GM19238 (cell line): ENCODE measurements around the gene SPATA45.

Experiments
- DNase-seq: peaks from one replicate; pipeline ENCODE4 v3.0.0; 2011; ENCODE audit warnings: low spot score; ENCODE audit not compliant: insufficient read length

SPATA45 gene

DNA sequence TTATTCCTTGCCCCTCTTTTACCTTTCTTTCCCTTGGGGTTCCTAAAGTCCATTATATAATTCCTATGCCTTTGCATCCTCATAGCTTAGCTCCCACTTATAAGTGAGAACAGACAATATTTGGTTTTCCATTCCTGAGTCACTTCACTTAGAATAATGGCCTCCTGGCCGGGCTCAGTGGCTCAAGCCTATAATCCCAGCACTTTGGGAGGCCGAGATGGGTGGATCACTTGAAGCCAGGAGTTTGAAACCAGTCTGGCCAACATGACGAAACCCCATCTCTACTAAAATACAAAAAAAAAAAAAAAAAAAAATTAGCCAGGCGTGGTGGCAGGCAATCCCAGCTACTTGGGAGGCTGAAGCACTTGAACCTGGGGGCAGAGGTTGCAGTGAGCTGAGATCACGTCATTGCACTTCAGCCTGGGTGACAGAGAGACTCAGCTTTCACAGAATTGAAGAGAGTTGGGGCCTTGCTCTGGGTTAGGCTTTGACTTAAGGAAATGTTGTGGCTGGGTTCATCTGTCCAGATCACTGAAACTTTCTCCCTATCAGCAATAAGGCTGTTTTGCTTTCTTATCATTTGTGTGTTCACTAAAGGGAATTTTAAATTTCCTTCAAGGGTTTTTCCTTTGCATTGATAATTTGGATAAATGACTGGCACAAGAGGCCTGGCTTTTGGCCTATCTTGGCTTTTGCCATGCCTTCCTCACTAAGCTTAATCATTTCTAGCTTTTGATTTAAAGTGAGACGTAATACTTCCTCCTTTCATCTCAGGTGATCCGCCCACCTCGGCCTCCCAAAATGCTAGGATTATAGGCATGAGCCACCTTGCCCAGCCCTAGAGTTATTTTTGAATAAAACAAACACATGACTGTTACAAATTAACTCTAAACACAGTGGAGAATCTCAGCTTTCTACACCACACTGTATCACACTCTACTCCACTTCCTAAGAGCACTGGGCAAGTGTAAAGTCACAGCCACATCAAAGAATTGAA, 13.9 kb downstream of the SPATA45 start:
- DNase-seq: peak; percentile 11

DNA sequence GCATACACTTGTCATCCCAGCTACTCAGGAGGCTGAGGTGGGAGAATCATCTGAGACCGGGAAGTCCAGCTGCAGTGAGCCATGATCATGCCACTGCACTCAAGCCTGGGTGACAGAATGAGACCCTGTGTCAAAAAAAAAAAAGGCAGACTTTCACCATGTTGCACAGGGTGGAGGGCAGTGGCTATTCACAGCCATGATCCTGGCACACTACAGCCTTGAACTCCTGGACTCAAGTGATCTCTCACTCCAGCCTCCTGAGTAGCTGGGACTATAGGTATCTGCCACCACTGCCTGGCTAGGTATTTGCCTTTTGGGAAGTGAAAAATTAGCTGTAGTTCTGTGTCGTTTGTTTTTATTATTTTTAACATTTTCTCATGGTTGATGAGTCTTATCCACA, 19.1 kb downstream of the SPATA45 start:
- DNase-seq: no peak

DNA sequence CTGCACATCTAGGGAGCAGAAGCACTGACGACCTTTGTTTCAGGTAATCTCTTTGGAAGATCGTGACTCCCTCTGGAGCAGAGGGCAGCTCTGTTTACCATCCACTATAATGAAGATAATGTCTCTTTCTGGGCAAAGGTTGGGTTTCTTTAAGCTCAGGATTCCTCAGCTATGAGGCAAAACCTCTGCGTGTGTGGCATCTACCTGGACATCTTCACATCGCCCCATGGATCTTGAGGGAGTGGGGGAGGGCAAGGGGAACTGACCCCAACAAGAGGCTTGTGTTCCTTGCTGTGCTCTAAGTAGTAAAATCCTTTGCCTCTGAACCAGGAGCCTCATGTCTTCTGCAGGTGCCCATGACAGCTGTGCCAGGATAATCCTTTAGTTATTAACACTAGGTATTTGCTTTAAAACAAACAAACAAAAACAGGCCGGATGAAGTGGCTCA, 19.6 kb downstream of the SPATA45 start:
- no peak for DNase-seq

DNA sequence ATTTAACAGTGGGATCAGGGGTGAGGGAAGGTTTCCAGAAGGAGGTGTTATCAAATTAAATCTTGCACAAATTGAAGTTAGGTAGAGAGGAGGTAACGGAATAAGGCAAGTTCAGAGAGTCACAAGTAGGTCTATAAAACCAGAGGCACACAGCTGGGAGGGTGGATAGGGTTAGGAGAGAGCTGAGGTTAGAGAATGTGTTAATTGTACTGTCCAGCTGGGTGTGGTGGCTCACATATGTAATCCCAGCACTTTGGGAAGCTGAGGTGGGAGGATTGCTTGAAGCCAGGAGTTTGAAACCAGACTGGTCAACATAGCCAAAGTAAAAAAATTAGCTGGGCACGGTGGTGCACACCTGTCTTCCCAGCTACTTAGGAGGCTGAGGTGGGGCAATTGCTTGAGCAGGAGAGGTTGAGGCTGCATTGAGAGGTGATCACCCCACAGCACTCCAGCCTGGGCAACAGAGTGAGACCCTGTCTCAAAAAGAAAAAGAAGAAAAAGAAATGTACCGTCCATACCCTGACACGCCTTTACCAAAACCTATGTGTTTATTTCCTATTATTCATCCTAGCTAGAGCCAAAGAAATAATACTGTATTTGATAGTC, 20.2 kb downstream of the SPATA45 start:
- no peak for DNase-seq

DNA sequence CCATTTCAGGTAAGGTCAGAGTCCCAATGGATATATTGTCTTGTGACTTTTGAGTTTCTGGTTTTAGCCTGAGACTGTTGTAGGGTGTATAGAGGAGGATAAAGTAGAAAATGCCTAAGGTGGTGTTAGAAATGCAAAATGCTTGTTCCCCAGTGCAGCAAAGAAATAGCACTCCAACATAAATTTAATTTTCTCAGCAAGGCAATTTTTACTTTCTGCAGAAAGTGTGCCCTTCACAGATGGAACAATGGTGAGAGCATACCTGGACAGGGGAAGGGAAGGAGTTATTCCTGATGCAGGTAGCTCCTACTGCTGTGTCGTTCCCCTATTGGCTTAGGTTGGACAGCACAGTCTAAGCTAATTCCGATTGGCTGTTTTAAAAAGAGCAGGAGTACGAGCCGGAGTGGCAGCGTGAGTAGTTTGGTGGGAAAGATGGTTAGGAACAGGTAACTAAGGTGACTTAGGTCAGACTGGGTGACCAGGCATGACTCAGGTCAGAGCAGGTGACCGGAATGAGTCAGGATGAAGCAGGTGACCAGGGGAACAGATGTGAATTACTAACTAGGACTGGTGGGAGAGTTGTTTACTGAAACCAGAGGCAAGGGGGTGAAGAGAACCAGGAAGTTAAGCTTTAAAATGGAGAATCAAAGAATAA, 21.5 kb downstream of the SPATA45 start:
- no peak for DNase-seq

DNA sequence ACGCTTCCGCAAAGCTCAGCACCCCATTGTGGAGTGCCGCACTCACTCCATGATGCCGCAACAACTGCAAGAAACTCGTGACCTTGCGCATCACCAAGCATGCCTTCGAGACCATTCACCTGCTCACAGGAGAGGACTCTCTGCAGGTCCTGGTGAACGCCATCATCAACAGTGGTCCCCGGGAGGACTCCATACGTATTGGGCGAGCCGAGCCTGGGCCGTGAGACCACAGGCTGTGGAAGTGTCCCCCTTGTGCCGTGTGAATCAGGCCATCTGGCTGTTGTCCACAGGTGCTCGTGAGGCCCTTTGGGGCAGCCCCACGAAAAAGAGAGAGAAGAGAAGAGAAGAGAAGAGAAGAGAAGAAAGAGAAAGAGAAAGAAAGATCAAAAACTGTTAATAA, 23.2 kb downstream of the SPATA45 start:
- DNase-seq: no peak

DNA sequence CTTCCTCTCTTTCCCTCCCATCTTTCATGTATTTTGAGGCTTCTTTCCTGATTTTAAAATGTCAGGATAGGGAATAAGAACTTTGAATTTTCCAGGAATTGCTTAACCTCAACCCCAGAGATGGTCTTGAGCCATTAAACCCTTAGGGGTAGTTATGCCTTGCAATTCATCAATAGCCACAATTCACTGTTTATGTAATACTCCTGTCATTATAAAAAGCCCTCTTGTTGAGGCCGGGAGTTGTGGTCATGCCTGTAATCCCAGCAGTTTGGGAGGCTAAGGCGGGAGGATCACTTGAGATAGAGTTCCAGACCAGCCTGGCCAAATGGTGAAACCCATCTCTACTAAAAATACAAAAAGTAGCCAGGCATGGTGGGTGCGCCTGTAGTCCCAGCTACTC, 24.5 kb downstream of the SPATA45 start:
- DNase-seq: no peak

DNA sequence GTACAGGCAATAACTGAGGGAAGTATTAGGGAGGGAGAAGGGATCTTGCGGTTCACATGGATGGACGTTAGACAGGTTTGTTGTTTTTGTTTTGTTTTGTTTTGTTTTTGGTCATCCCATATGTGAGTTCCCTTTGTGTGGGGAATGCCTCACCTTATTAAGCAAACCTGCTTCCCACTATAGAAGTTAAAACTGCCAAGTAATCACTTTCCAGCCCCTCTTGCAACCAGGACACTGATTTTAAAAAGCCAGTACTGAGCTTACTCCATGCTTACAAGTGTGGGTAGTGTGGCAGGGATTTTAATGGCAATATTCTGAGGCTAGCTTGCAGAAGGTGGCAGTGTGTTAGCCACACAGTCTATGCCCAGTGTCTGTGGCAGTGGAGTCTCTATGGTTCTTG, 26.5 kb downstream of the SPATA45 start:
- DNase-seq: no peak

DNA sequence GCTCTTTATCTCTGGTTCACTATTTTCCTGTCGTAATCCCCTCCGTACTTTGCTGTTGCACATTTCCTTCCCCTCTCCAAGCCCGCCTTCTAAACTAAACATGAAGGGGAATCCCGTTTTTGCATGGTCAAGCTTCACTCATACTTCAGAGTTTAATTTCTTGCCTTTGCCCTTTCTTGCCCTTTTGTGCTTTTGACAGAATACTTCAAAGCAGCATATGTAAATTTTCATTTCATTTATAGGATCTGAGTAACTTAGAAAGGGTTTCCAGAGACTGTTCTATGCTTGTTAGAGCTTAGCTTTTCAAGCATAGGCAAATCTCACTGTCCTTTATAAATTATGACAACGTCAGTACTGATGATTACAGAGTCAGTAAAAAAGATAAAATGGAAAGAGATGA, 27.7 kb downstream of the SPATA45 start:
- no peak for DNase-seq

DNA sequence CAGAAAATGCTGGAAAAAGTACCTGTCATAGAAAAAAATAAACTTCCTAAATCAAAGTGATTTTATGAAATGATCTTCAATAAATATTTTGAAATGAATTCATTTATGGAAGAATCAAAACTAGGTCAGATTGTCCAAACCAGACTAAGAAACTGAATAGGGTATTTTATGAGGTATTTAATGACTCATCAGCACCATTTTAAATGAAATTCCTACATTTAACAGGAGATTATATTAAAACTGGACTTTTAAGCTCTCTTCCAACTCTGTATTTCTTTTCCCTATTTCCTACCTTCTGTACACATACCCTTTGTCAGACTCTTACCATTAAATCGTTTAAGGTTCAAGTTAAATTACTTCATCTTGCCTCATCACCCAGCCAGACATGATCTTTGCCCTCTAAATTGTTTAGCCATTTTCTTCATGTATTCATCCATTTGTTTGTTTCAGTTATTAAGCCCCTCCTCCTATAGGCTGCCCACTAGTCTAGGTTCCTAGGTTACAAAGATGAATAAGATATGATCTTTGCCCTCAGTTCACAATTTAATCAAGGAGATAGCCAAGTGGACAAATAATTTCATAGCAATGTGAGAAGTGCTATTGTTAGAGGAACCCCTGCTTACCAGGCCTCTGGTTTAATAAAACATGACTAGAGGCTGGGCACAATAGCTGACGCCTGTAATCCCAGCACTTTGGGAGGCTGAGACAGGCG, 30.7 kb downstream of the SPATA45 start:
- DNase-seq: no peak

DNA sequence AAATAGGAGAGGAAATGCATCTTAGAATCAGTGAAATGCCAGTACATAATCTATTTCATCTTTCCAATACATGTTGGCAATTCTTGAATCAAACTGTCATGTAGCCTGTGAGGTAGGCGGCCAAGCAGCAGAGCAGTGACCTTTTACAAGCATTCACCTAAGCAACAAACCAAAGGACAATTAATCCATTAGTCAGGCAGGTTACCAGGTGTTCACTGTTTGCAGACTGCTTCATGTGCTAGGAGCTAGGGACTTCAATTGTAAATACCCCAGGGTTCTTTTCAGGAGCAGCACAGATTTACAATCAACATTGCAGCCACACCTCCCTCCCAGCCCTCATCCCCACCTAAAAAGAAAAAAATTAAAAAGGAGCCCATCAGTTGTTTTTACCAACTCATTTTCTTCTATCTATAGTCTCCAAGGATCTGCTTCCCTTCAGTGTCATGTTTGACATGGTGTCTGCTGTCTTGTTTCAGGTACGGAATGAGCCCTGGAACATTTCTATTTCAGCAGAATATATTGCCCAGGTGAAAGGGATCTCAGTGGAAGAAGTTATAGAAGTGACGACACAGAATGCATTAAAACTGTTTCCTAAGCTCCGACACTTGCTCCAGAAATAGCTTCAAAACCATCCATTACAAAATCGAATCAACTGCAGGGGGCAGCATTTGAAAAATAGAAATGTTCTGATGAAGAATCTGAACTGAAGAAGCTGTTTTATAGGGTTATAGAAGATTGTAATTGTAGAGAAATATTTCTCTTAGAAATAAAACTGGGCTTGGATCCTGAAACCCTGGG, 32.7 kb downstream of the SPATA45 start:
- DNase-seq: no peak

DNA sequence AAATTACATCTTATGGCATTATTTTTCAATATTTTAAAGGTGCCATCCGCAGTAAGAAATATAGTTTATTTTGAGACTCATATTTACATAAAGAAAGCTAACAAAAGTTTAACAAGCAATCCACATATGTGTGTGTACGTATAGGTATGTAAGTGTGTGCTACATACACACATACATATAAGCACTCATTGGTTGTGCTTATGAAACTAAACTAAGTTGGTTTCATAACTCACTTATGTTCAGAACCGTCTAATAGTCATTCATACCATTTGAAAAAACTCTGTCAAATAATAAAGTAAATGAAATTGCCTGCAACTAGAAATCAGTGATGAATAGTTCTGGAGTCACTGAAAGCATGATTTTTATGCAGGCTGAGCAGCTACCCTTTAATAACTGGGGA, 41.7 kb downstream of the SPATA45 start:
- DNase-seq: no peak

DNA sequence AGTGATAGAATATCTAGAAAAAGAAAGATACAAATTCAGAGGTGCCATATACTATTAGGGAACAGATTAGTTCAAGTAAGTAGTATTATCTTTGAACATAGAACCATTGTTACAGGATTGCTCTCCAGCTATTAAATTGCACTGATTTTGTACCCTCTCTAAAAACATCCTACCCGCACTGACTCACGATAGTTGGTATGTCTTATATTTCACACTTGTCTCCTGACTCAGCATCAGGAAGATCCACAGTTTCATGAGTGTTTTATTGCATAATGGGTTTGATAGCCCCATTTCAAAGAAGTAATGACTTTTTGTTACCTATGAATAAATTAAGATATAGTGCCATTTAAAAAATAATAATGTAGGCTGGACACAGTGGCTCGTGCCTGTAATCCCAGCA, 49.8 kb downstream of the SPATA45 start:
- no peak for DNase-seq

DNA sequence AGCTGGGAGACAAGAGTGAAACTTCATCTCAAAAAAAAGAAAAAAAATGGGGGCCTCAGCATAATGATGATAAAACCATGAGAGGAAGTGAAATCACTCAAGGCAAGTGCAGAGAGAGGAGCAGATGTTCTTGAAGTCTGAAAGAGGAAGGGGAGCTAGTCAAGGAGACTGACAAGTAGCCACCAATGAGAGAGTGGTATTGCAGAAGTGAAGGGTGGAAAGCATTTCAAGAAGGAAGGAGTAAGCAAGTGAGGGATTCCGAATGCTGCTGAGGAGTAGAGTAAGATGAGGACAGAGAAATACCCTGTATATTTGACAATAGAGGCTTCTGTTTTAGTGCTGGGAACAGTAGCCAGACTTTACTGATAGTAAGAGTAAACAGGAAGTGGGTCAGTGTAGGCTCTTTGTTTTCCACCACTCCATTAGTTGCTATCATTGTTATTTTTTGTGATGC, 52.9 kb downstream of the SPATA45 start:
- peak; percentile 48 for DNase-seq

DNA sequence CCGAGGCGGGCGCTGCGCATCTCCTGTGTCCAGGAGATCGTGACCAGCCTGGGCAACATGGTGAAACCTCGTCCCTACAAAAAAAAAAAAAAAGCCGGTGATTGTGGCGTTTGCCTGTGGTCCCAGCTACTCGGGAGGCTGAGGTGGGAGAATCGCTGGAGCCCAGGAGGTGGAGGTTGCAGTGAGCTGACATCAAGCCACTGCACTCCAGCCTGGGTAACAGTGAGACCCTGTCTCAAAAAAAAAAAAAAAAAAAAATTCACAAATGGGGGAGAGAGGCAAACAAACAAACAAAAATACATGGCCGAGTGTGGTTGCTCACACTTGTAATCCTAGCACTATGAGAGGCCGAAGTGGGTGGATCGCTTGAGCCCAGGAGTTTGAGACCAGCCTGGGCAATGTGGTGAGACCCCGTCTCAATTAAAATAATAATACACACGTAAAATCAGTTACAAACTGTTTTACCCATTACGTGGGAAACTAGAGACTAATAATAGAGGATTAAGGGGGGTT, 55.0 kb downstream of the SPATA45 start:
- no peak for DNase-seq

DNA sequence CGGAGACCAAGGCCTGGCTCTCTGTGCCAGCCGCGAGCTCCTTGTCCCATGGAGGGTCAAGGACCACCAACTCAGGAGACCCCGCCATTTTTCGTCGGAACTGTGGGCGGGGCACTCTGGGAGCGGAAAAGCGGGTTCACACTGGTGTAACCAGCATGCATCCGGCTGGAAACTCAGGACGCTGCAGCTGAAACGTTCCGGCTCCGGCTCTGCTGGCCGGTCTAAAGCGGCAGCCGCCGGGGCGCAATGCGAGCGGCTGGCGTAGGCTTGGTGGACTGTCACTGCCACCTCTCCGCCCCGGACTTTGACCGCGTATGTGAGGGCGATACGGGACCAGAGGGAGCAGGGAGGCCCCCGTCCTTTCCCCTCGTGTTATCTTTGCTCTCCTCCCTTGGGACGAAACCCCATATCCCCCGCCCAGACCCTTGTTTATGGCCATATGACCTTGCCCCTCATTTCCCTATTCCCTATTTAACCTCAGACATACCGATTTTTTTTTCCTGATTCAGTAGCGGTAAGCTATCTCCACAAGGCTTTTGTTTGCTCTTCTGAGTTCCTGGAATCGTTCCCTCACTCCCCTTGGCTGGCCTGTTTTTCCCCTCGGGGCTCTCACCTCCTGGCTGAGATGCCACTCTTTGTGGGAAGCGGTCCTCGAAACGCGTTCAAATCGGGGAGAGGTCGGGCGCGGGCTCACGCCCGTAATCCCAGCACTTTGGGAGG, 55.6 kb downstream of the SPATA45 start, which contains the start of the genes NSL1 and TATDN3:
Gene NSL1 (minus strand): TSS at position 102 of the 720 bp plus-strand sequence. CDS start 14 bp downstream, at position 88.
Gene TATDN3 (plus strand): TSS at position 219 of the 720 bp plus-strand sequence. CDS start 28 bp downstream, at position 247.
- peak; percentile 58 for DNase-seq

DNA sequence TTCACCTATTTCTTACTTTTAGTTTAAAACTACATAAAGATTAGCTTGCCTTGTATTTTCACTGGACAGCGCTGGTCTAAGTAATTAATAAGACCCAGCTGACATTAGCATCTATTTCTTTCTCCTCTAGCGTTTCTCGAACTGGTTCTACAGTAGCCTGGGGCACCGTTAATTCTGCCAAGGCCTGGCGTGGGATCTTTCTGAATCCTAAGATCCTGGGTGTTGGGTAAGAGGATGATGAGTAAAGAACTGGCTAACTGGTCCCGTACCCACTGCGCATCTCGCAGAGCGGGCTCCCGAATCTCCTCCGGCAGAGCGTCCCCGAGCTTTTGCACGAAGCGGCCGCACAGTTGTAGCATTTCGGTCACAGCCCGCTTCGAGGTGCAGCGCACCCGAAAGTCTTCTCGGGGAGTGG, 56.2 kb downstream of the SPATA45 start:
- DNase-seq: no peak

DNA sequence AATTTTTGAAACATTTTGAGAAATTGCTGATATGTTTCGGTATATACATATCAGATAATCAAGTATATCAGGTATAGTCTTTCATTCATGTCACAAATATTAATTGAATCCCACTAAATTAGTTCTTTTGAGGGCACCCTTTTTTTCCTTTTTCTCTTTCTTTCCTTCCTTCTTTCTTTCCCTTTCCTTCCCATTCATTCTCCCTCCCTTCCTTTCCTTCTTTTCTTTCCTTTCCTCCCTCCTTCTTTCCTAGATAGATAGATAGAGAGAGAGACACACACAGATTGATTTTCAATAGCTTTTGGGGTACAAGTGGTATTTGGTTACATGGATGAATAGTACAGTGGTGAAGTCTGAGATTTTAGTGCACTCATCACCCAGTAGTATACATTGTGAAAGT, 61.6 kb downstream of the SPATA45 start:
- no peak for DNase-seq

DNA sequence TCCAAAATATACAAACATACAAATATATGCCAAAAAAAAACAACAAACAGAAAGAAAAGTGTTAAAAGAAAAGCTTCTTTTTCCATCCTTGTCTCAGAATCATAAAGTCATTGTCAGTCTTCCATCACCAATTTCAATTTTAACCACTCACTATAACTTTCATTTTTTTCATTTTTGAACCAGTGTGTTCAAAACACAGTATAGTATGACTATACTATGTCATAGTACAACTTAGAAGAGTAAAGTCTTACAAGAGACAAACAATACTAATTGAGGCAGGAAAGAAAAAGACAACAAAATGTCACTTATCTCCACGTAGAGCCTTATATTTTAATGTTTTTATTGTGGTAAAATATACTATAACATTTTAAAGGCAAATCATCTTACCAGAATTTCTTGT, 63.5 kb downstream of the SPATA45 start:
- no peak for DNase-seq
